ENCODE results near the gene SMARCC1.
"Not testable (repeated sequence)": the region's sequence is repeated elsewhere in the genome, so short reads cannot be mapped to it uniquely, and the experiment has no call there.

SMARCC1 gene

GRCh38 chr3:47781685-47782445, at the start of gene SMARCC1:
Gene SMARCC1, minus strand, starts transcription at chr3:47781893. Its CDS starts 96 bp downstream, at chr3:47781797.
- no peaks in the 10 kb centered on the region for H3K9me3 Mint-ChIP-seq
- ATAC-seq (peak; percentile 95), DNase-seq (peak; percentile 97 to 99)
- H3K27ac Mint-ChIP-seq: peak within 1 kb of the TSS; percentile 96 to 98
- no peaks in the 10 kb centered on the region for H3K27me3 Mint-ChIP-seq
- peaks cover 23% of the 10 kb centered on the region for H3K4me1 Mint-ChIP-seq
- H3K4me3 Mint-ChIP-seq: peak within 1 kb of the TSS; percentile 90 to 94

- not testable (repeated sequence) for ATAC-seq, H3K9me3 Mint-ChIP-seq, DNase-seq, H3K27me3 Mint-ChIP-seq
- peaks cover 41% of the 10 kb centered on the region for H3K4me1 Mint-ChIP-seq
- H3K27ac Mint-ChIP-seq: peak overlapping the region in 1 of 2 donors; percentile 87
- H3K4me3 Mint-ChIP-seq: peak overlapping the region in 1 of 2 donors; percentile 31
Observed at GRCh38 chr3:47829482-47829881, 47.8 kb upstream of the SMARCC1 start.

GRCh38 chr3:47825590-47825989, 43.9 kb upstream of the SMARCC1 start:
- ATAC-seq: no peak
- no peaks in the 10 kb centered on the region for H3K9me3 Mint-ChIP-seq

GRCh38 chr3:47824541-47825473, 43.1 kb upstream of the SMARCC1 start:
- H3K9me3 Mint-ChIP-seq: no peaks in the 10 kb centered on the region

More at GRCh38 chr3:47825590-47825989, 43.9 kb upstream of the SMARCC1 start:
- Mint-ChIP-seq H3K27ac (peak overlapping the region; percentile 94 to 99), H3K4me1 (peaks cover 44% of the 10 kb centered on the region), H3K4me3 (peak overlapping the region; percentile 91 to 92), H3K27me3 (no peaks in the 10 kb centered on the region)
- DNase-seq: no peak

GRCh38 chr3:47817609-47818008, 35.9 kb upstream of the SMARCC1 start:
- H3K9me3 Mint-ChIP-seq: no peaks in the 10 kb centered on the region
- ATAC-seq (peak; percentile 7), DNase-seq (no peak)
- H3K27me3 Mint-ChIP-seq: no peaks in the 10 kb centered on the region
- no peak overlapping the region for H3K4me3 Mint-ChIP-seq
- H3K27ac Mint-ChIP-seq: no peak overlapping the region
- no peaks in the 10 kb centered on the region for H3K4me1 Mint-ChIP-seq

More at GRCh38 chr3:47824541-47825473, 43.1 kb upstream of the SMARCC1 start:
- peak; percentile 99 for ATAC-seq
- Mint-ChIP-seq H3K4me3 (peak overlapping the region; percentile 91 to 92), H3K27me3 (no peaks in the 10 kb centered on the region), H3K4me1 (peaks cover 44% of the 10 kb centered on the region), H3K27ac (peak overlapping the region; percentile 94 to 99)
- DNase-seq: peak; percentile 84 to 85

- Mint-ChIP-seq H3K27ac (no peak overlapping the region), H3K4me3 (no peak overlapping the region)
- ATAC-seq: no peak
Observed at GRCh38 chr3:47813551-47814177, 32.0 kb upstream of the SMARCC1 start.

GRCh38 chr3:47804577-47804976, 22.9 kb upstream of the SMARCC1 start:
- H3K27me3 Mint-ChIP-seq: no peaks in the 10 kb centered on the region
- DNase-seq: no peak
- ATAC-seq: no peak
- H3K27ac Mint-ChIP-seq: peak overlapping the region in 1 of 2 donors; percentile 65
- H3K4me1 Mint-ChIP-seq: peaks cover 24% of the 10 kb centered on the region
- no peaks in the 10 kb centered on the region for H3K9me3 Mint-ChIP-seq
- peak overlapping the region in 1 of 2 donors; percentile 99 for H3K4me3 Mint-ChIP-seq

More at GRCh38 chr3:47813551-47814177, 32.0 kb upstream of the SMARCC1 start:
- DNase-seq: no peak
- Mint-ChIP-seq H3K4me1 (no peaks in the 10 kb centered on the region), H3K9me3 (no peaks in the 10 kb centered on the region), H3K27me3 (no peaks in the 10 kb centered on the region)

GRCh38 chr3:47803480-47804025, 21.9 kb upstream of the SMARCC1 start:
- ATAC-seq (no peak), DNase-seq (no peak)
- H3K27ac Mint-ChIP-seq: peak overlapping the region; percentile 97
- peak overlapping the region; percentile 90 to 99 for H3K4me3 Mint-ChIP-seq
- no peaks in the 10 kb centered on the region for H3K9me3 Mint-ChIP-seq
- H3K27me3 Mint-ChIP-seq: no peaks in the 10 kb centered on the region
- H3K4me1 Mint-ChIP-seq: peaks cover 24% of the 10 kb centered on the region

GRCh38 chr3:47802734-47803479, 21.2 kb upstream of the SMARCC1 start, which contains the start of gene DHX30:
Gene DHX30, plus strand, starts transcription at chr3:47803138. Its CDS starts 7,546 bp downstream, at chr3:47810684.
- peak; percentile 95 for ATAC-seq

GRCh38 chr3:47799733-47800132, 18.0 kb upstream of the SMARCC1 start:
- Mint-ChIP-seq H3K4me1 (peaks cover 22% of the 10 kb centered on the region), H3K27ac (no peak overlapping the region), H3K9me3 (no peaks in the 10 kb centered on the region), H3K27me3 (no peaks in the 10 kb centered on the region), H3K4me3 (no peak overlapping the region)
- no peak for DNase-seq
- ATAC-seq: no peak

More at GRCh38 chr3:47802734-47803479, 21.2 kb upstream of the SMARCC1 start, which contains the start of gene DHX30:
- peak; percentile 84 to 86 for DNase-seq
- Mint-ChIP-seq H3K27ac (peak within 1 kb of the TSS; percentile 97), H3K9me3 (no peaks in the 10 kb centered on the region), H3K4me3 (peak within 1 kb of the TSS; percentile 94 to 99), H3K27me3 (no peaks in the 10 kb centered on the region), H3K4me1 (peaks cover 24% of the 10 kb centered on the region)

GRCh38 chr3:47794544-47794943, 12.9 kb upstream of the SMARCC1 start:
- Mint-ChIP-seq H3K4me3 (no peak overlapping the region), H3K27ac (no peak overlapping the region), H3K27me3 (no peaks in the 10 kb centered on the region), H3K4me1 (no peaks in the 10 kb centered on the region), H3K9me3 (no peaks in the 10 kb centered on the region)
- DNase-seq (no peak), ATAC-seq (no peak)

GRCh38 chr3:47792699-47793098, 11.0 kb upstream of the SMARCC1 start:
- peaks cover 6% of the 10 kb centered on the region for H3K4me1 Mint-ChIP-seq
- no peak overlapping the region for H3K4me3 Mint-ChIP-seq
- H3K27me3 Mint-ChIP-seq: no peaks in the 10 kb centered on the region
- no peak for ATAC-seq
- DNase-seq: no peak
- H3K9me3 Mint-ChIP-seq: no peaks in the 10 kb centered on the region
- no peak overlapping the region for H3K27ac Mint-ChIP-seq

GRCh38 chr3:47791193-47791855, 9.6 kb upstream of the SMARCC1 start:
- ATAC-seq: no peak
- Mint-ChIP-seq H3K27ac (no peak overlapping the region), H3K27me3 (no peaks in the 10 kb centered on the region), H3K9me3 (no peaks in the 10 kb centered on the region), H3K4me3 (no peak overlapping the region), H3K4me1 (peaks cover 6% of the 10 kb centered on the region)
- no peak for DNase-seq

GRCh38 chr3:47783673-47784072, 2.0 kb upstream of the SMARCC1 start:
- ATAC-seq (no peak), DNase-seq (no peak)
- Mint-ChIP-seq H3K4me1 (peaks cover 29% of the 10 kb centered on the region), H3K9me3 (no peaks in the 10 kb centered on the region), H3K27ac (no peak overlapping the region), H3K27me3 (no peaks in the 10 kb centered on the region), H3K4me3 (no peak overlapping the region)
